Transverse colon (tissue), 4 donors: Measurements from ENCODE around the gene ZNF546.

Source experiments
- CTCF ChIP-seq, 5 experiments: fragments of 200-600 bp in 3 of 5; fragments of 450-650 bp in 2 of 5; sonication (generic) in 3 of 5; IDR thresholded peaks; 1 replicate in 2 of 5; 2 replicates in 3 of 5; pipeline ENCODE4 v1.5.1; 2016 to 2017; ENCODE audit warnings: antibody characterized with exemption in 5 of 5, inconsistent platforms in 3 of 5, mild to moderate bottlenecking in 2 of 5, moderate library complexity in 1 of 5
- EP300 ChIP-seq: sonication (generic); formaldehyde crosslinking; IDR thresholded peaks from one replicate; pipeline ENCODE4 v1.6.1; 2017; ENCODE audit warnings: antibody characterized with exemption, low read depth
- POLR2A ChIP-seq: fragments of 450-650 bp; IDR thresholded peaks from one replicate; pipeline ENCODE4 v1.6.1; 2016; ENCODE audit warnings: antibody characterized with exemption, mild to moderate bottlenecking, moderate library complexity
- POLR2AphosphoS5 ChIP-seq, 3 donors: sonication (generic); formaldehyde crosslinking; IDR thresholded peaks; one replicate each; pipeline ENCODE4 v1.6.1; 2016; ENCODE audit warnings: antibody characterized with exemption in 3 of 3

- TF ChIP-seq CTCF (IDR thresholded peaks at IDR 0.05), result no peak
- TF ChIP-seq POLR2AphosphoS5 (IDR thresholded peaks at IDR 0.05), result no peak
- no peak for TF ChIP-seq POLR2A
- no peak for TF ChIP-seq EP300
Measured at GRCh38 chr19:40006273-40006691, 9.4 kb downstream of the ZNF546 start.
